Mammary epithelial cell (primary cell): ENCODE results near the gene TOLLIP.

Experiments
- CTCF ChIP-seq, 2 donors: IDR thresholded peaks in 1 of 2; conservative IDR thresholded peaks in 1 of 2; 2 replicates each; pipeline ENCODE4 v1.5.1; 2011 to 2012; ENCODE audit warnings: inconsistent platforms in 2 of 2, low read length in 2 of 2, mild to moderate bottlenecking in 2 of 2, control low read depth in 1 of 2, low read depth in 1 of 2; ENCODE audit not compliant: insufficient read depth in 1 of 2; ENCODE audit errors: extremely low read depth in 1 of 2
- EZH2 ChIP-seq: IDR thresholded peaks from 2 replicates; pipeline ENCODE4 v1.6.1; 2012; ENCODE audit warnings: low read length, inconsistent platforms, borderline replicate concordance

DNA sequence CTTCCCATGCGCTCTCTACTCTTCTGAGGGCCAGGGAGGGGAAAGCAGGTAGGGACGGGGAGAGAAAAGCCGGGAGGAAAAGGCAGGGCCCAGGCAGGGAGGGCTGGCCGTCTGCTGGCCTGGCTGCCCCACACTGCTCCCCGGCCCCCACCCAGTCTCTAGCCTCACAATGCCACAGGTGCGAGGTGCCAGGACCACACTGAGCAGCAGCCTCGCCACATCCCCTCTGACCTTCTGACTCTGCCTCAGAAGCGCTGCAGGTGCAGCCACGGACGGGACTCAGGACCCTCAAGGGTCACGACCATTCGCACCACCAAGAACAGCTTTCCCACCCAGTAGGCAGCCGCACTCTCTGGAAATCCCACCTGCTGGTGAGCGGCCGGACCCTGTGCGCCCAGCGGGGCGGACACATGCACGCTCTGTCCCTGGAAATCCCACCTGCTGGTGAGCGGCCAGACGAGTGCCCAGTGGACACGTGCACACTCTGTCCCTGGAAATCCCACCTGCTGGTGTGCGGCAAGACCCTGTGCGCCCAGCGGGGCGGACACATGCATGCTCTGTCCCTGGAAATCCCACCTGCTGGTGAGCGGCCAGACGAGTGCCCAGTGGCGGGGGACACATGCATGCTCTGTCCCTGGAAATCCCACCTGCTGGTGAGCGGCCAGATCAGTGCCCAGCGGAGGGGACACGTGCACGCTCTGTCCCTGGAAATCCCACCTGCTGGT is 20.1 kb downstream of the TOLLIP start:
- TF ChIP-seq CTCF (conservative IDR thresholded peaks at IDR 0.05 in 1 of 2, IDR thresholded peaks at IDR 0.05 in 1 of 2; ENCODE audit: extremely low read depth in 1 of 2, insufficient read depth in 1 of 2, low read depth in 1 of 2, low read length in 2 of 2) = no peak
- no peak for TF ChIP-seq EZH2
